ENCODE results near the gene JADE2.

GRCh38 chr5:134553821-134554267, 28.4 kb downstream of the JADE2 start:
- TF ChIP-seq CTCF (conservative IDR thresholded peaks at IDR 0.05) (no peak), ZFX (IDR thresholded peaks at IDR 0.05) (no peak)

All from C4-2B (cell line).